WTC11 (cell line): Measurements from ENCODE around the gene ZNF556.

Experiments used
- AFF4 ChIP-seq: sonication (generic); formaldehyde crosslinking; IDR thresholded peaks from 2 replicates; pipeline ENCODE4 v1.8.1; 2023; ENCODE audit warnings: mild to moderate bottlenecking, missing genetic modification reagents, borderline replicate concordance
- ATF6 ChIP-seq: sonication (generic); formaldehyde crosslinking; IDR thresholded peaks from 2 replicates; pipeline ENCODE4 v1.8.1; 2023; ENCODE audit warnings: mild to moderate bottlenecking, missing genetic modification reagents
- CREB1 ChIP-seq: sonication (generic); formaldehyde crosslinking; IDR thresholded peaks from 2 replicates; pipeline ENCODE4 v1.8.0; 2023; ENCODE audit warnings: mild to moderate bottlenecking, missing genetic modification reagents
- CTCF ChIP-seq: fragments of 200-600 bp; IDR thresholded peaks from 2 replicates; pipeline ENCODE4 v1.8.0; 2022; ENCODE audit warnings: antibody characterized with exemption
- E2F4 ChIP-seq: sonication (generic); formaldehyde crosslinking; IDR thresholded peaks from 2 replicates; pipeline ENCODE4 v1.8.1; 2022; ENCODE audit warnings: low read depth, mild to moderate bottlenecking, moderate library complexity, missing genetic modification reagents, borderline replicate concordance
- ELF4 ChIP-seq: sonication (generic); formaldehyde crosslinking; IDR thresholded peaks from 2 replicates; pipeline ENCODE4 v1.8.1; 2022; ENCODE audit warnings: low read depth, mild to moderate bottlenecking, moderate library complexity, missing genetic modification reagents
- JUN ChIP-seq: sonication (generic); formaldehyde crosslinking; IDR thresholded peaks from 2 replicates; pipeline ENCODE4 v1.8.0; 2023; ENCODE audit warnings: mild to moderate bottlenecking, missing genetic modification reagents
- NR1H2 ChIP-seq: sonication (generic); formaldehyde crosslinking; IDR thresholded peaks from 2 replicates; pipeline ENCODE4 v1.9.0; 2021; ENCODE audit warnings: mild to moderate bottlenecking, moderate library complexity, missing genetic modification reagents
- NR2C2 ChIP-seq: sonication (generic); formaldehyde crosslinking; IDR thresholded peaks from 2 replicates; pipeline ENCODE4 v1.8.0; 2022; ENCODE audit warnings: mild to moderate bottlenecking, missing genetic modification reagents
- TCF7 ChIP-seq: sonication (generic); formaldehyde crosslinking; IDR thresholded peaks from 2 replicates; pipeline ENCODE4 v1.8.0; 2022; ENCODE audit warnings: mild to moderate bottlenecking, low read depth, missing genetic modification reagents, moderate library complexity
- TEAD4 ChIP-seq: sonication (generic); formaldehyde crosslinking; IDR thresholded peaks from 2 replicates; pipeline ENCODE4 v1.8.0; 2022; ENCODE audit warnings: mild to moderate bottlenecking, missing genetic modification reagents
- USF2 ChIP-seq: sonication (generic); formaldehyde crosslinking; IDR thresholded peaks from 2 replicates; pipeline ENCODE4 v1.8.1; 2023; ENCODE audit warnings: mild to moderate bottlenecking, missing genetic modification reagents, moderate library complexity

- TF ChIP-seq USF2 (no peak), TEAD4 (CRISPR knock-in tag) (no peak), CTCF (no peak), NR2C2 (CRISPR knock-in tag) (no peak), ELF4 (CRISPR knock-in tag) (no peak), CREB1 (CRISPR knock-in tag) (no peak), E2F4 (no peak), NR1H2 (no peak), JUN (no peak), ATF6 (CRISPR knock-in tag) (no peak), TCF7 (CRISPR knock-in tag) (no peak), AFF4 (CRISPR knock-in tag) (no peak)
These were observed 38.9 kb downstream of the ZNF556 start for GRCh38 chr19:2905918-2906519.
